Posterior cingulate gyrus (tissue), 11 donors: ENCODE data around the gene C1orf21.
A peak's percentile ranks its signal among the peaks of the same experiment; 100 is the strongest.

ENCODE experiments used
- DNase-seq, 10 donors: peaks; one replicate each; pipeline versions ENCODE4 v3.0.0 to v3.0.0-alpha.2; 2020 to 2021; ENCODE audit warnings: mixed read lengths in 3 of 10
- intact Hi-C: fragments of 100-400 bp; cut with DNase I; formaldehyde crosslinking; loops from one replicate; pipeline ENCODE4 v1.15.1; 2023

Gene C1orf21

DNA sequence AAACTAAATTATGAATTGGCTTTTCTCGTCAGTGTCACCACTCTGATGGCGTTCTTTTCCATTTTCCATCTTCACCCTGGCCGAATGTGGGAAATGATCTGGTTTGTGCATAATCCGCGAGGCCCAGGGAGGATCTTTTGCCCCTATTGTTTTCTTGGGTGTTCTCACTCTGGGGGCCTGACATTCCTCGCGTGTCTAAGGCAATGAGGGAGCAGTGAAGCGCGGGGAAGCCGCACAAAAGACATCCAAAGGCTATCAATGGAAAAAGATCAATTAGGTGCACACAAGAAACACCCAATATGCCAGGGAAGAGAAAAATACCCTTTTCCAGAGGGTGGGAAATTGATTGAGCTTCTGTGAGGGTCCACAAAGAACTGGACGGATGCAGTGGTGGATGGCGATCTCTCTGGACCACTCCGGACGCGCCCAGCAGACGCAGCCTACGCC is 941 bp upstream of the C1orf21 start:
- no peak for DNase-seq
- intact Hi-C loops, result loop anchor here (5.0 to 10.0 kb wide), 3 partner anchors 179 to 311 kb away; no protein-coding TSS in a partner anchor

DNA sequence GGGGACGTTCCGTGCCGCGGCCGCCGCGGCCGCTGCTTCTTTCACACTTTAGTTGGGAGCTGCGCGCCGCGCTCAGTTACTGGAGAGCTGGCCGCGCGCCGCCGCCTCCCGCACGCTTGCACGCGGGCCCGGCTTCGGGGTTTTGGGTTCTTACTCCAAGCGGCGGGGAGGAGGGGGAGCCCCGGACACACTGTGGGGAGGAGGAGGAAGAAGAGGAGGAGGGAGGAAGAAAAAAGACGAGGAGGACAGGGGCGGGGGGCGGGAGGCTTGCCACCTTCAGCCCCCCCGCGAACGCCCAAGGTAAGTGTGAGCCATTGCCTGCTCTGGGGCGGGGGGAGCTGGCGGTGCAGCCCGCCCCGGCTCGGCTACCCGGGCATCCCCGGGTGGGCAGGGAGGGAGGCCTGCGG is 243 bp downstream of the C1orf21 start:
- DNase-seq, result no peak
- intact Hi-C loops, result loop anchor here (5.0 to 10.0 kb wide), 3 partner anchors 178 to 312 kb away; no protein-coding TSS in a partner anchor

DNA sequence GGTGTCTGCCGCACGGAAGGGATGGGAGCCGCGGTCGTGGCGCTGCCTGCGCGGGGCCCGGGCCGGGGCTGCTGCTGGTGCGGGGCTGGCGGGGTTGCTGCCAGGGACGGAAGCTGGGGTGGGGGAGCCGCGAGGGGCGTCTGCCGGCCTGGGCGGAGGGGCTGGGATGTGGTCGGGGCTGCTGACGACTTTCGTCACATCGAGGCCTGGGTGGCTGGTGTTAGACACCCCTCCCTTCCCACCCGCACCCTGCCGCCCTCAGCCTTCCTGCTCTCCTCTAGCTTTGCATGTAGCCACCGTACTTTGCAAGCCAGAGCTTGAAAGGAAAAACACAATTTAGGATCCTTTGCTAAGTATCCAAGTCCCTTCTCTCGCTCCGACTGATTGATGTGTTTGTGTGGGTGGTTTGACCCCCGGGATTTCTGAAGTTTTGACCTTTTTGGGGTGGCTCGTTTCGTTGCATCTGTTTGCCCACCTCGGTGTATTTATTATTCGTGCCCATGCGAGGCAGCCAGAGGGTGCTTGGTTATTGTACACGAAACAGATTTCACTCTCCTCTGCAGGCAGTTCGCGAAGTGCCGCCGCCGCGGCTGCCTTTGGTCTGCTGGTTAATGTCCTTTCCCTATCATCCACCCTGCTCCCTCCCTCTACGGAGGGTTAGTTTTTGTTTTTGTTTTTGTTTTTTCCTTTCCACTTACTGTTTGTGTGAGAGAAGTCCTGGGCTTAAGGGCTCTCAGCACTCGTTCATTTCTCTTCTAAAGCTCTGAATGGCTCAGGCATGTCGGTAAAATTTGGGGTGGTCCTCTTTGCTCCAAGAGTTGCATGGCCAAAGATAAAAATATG is 868 bp downstream of the C1orf21 start:
- intact Hi-C loops, result loop anchor here (5.0 to 10.0 kb wide), 3 partner anchors 177 to 313 kb away; no protein-coding TSS in a partner anchor
- peak; percentile 23 to 92 (median 45) for DNase-seq

DNA sequence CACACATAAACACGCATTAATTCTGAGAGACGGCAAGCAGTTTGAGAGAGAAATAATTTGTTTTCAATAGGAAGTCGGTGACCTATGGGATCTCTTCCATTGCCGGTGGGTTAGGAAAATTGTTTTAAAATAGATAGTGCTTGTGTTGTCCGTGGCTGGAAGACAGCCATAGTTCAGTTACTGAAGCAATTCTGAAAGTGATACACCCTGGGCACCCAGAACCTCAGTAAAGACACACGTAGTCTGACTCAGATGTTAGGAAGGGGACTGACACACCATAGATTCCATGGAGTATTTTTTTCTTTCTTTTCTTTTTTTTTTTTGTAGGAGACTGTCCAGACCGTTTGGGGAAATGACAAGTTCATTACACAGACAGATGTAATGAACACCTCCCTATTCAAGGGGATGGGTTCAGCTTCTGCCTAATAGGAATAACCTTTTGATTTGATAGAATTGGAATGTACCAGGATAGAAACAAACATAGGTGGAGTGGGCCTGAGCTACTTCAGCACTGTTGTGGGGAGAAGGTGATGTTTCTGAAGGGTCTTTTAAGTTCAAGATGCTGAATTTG is 1.6 kb downstream of the C1orf21 start:
- intact Hi-C loops, result loop anchor here (5.0 to 10.0 kb wide), 3 partner anchors 176 to 314 kb away; no protein-coding TSS in a partner anchor
- no peak for DNase-seq

DNA sequence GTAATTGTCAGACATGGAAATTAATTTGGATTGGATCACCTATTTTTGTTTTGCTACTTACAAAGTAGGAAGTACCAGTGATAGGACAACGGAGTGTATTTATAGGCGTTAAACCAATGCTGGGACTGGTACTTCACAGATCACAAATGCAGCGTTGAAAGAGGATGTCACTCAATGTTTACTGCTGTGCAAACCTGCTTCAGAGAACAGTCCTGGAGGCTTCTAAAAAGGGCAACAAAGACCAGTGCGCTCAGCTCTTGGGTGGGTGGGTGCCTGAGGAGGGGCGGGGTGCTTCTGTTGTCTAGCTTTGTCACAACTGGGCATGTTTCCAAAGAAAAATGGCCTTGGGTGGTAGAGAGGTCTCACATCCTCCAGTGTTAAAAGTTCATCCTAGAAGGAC is 2.1 kb downstream of the C1orf21 start:
- no peak for DNase-seq
- intact Hi-C loops, result loop anchor here (5.0 to 10.0 kb wide), 3 partner anchors 176 to 314 kb away; no protein-coding TSS in a partner anchor

DNA sequence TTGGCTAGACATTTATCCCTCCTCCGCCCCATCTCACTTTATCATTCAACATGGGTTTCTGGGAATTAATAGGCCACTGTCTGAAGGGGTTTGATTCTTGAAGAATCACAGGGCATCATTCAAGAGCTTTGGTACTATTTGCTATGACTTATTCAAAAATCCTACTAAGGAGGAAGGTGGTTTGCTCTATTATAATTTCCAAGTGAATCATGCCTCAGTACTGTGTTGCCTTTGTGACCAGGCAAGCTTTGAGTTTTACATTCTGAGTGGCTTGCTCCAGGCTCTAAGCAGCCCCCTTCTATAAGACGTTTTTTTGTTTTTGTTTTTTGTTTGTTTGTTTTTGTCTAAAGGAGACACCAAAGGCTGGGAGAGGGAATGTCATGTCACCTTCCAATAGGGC is 2.6 kb downstream of the C1orf21 start:
- intact Hi-C loops, result loop anchor here (5.0 to 10.0 kb wide), 3 partner anchors 175 to 315 kb away; no protein-coding TSS in a partner anchor

DNA sequence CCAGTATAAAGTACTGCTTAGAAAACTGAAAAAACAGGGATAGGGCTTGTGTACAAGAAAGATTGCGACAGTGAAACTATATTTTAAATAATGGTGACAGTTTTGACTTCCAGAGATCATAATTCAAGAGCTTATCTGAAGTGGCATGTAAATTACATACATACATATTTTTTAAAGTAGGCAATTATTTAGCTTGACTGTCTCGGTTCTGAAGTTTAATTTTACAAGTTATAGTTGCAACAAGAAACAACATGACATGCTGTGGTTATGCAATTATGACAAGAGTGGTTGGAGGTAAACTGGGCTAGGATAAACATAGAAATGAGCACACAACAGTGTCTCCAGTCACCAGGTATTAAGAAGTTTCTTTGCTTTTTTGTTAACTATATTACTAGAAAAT is 4.1 kb downstream of the C1orf21 start:
- intact Hi-C loops, result no loop called here
- no peak for DNase-seq

More for the DNA sequence above, 2.6 kb downstream of the C1orf21 start:
- DNase-seq, result no peak

DNA sequence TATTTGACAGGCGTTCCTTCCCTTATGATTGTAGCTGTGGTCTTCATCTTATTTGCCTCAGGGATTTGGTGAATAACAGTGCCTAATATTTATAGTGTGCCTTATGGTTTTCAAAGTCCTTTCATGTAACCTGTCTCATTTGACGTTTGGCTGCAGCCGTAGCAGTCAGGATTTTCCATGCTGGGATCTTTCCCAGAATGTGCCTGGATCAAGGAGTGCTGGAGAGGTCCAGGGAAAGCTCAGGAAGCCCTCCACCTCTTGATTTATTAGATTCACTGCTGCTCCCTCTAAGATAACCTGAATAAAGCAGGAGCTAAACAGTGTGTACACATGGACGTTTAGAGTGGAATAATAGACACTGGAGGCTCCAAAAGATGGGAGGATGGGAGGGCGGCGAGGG is 5.2 kb downstream of the C1orf21 start:
- DNase-seq, result no peak

DNA sequence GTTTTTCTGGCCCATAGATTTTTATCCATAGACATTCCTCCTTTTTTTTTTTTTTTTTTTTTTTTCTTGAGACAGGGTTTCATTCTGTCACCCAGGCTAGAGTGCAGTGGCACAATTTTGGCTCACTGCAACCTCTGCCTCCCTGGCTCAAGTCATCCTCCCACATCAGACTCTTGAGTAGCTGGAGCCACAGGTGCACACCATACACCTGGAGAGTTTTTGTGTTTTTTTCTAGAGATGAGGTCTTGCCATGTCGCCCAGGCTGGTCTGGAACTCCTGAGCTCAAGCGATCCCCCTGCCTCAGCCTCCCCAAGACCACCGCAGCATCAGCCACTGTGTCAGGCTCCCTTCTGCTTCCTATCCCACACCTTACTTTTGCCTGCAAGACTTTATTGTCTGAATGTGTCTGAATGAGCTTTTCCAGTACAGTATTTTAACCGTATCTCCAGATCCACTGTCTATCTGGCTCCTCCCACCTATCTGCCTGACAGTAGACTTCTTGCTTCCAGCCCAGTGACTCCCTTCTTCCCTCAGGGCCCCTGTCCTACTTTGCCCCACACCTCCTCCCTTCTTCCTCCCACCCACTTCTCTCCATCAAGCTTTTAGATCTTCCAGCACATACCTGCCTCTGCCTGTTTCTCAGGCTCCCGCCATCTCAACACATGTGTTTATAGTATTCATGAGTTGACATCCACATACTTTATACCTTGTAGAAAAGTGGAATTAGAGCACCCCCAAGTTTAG is 6.1 kb downstream of the C1orf21 start:
- no peak for DNase-seq
- intact Hi-C loops, result no loop called here

More for the DNA sequence above, 5.2 kb downstream of the C1orf21 start:
- intact Hi-C loops, result no loop called here

DNA sequence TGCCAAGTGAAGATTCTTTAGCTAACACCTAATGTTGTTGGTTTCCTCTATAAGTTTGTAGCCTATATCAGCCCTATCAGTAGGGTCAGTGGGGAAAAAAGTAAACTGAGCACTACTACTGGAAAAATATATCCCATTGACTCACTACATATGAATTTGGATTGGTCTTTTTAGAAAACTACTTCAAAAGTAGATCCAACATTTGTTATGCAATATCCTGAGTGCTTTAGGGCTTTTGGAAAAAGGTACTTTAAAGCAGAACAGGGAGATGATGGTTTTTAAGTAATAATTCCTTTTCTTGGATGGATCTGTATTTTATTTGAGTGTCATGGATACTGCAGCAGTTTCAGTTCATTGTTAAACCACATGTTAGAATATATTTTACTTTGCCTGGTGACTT is 7.1 kb downstream of the C1orf21 start:
- DNase-seq, result no peak
- intact Hi-C loops, result no loop called here

DNA sequence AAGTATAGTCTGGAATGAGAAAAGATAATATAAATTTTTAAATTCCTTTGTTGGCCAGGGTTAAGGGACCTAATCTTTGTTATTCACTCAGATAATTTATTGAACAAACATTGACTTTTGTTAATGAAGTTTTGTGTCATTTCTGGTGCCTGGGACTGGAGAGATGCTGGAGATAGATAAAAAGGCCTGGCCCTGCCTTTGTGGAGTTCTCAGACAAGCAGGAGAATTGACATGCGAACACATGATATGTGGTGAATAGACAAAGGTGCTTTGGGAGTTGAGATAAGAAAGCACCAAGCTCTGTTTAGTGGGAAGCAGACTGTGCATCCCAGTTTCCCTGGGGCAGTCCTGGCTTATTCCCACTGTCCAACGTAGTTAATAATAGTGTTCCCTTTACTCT is 8.5 kb downstream of the C1orf21 start:
- intact Hi-C loops, result no loop called here
- no peak for DNase-seq

DNA sequence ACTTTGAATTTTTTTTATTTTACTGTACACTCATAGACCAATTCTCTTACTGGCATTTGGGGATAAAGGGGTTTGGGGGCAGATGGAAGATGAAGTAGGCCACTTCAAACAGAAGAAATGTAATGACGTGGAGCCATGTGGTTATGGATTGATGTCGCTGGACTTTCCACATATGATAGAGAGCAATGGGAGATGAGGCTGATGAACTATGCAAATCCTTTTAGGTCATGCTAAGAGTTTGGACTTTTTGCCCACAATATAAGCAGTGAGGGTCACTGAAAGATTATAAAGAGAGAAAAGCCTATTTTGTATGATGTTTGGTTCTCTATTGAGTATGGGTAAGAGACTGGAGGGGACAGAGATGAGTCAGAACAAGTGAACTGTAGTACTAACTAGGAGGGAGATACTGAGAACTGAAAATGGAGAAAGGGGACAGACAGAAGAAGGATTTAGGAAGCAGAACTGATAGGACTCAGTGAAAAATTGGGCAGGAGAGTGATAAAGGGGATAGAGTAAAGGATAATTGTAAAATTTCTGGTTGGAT is 9.2 kb downstream of the C1orf21 start:
- DNase-seq, result no peak
- intact Hi-C loops, result no loop called here

DNA sequence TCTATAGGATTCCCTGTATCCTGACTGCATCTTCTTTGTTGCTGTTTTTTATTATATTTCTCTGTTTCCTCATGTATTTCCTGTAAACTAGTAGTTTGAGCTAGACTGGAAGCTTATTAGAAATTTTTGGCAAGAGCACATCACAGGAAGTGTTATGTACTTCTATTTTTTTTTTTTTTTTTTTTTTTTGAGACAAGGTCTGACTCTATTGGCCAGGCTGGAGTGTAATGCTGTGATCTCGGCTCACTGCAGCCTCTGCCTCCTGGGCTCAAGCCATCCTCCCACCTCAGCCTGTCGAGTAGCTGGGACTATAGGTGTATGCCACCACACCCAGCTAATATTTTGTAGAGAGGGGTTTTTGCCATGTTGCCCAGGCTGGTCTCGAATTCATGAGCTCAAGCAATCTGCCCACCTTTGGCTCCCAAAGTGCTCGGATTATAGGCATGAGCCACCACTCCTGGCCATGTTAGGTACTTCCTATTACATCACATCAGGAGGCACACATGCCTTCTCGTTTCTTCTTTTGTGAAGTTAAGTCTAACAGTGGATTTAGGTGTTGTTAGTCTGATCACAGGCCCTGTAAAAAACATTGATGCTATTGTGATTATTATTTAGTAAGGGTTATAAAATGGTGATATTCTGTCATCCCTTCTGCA is 12.5 kb downstream of the C1orf21 start:
- intact Hi-C loops, result no loop called here
- DNase-seq, result no peak

DNA sequence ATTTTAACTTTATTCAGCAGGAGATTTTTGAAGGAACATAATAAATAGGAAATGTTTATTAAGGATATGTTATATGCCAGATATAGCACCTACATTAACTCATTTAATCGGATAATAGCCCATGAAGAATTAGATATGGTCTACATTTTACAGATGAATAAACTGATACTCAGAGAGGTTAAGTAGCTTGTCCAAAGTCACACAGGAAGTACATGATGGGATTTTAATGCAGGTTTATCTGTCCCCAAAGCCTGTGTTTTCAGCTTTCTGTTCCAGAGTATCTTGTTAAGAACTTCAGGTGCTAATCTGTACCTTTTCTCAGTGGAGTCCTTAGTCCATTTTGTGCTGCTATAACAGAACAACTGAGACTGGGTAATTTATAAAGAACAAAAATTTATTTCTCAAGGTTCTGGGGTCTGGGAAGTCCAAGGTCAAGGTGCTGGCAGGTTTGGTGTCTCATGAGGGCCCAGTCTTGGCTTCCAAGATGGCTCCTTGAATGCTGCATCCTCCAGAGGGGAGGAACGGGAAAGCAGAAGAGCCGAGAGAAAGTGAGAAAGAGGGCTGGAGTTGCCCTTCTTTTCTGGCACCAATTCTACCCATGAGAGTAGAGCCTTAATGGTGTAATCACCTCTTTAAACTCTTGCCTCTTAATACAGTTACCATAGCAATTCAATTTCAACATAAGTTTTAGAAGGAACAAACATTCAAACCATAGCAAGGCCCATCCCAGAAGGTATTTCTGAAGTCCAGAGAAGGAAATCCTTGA is 17.3 kb downstream of the C1orf21 start:
- intact Hi-C loops, result no loop called here
- no peak for DNase-seq

DNA sequence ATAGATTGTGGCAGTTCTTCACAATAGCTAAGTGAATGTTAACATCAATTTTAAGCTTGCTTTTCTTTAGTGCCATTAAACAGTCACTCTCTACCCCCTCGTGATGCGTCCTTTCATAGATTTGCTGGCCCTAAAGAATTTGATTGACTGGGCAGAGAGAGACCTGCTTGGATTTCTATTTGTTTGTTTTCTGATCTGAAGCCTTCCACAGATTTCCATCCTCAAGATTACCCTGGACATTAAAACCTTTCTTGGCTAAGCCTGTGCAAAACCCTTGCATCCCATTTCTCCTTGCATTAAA is 17.8 kb downstream of the C1orf21 start:
- intact Hi-C loops, result no loop called here

DNA sequence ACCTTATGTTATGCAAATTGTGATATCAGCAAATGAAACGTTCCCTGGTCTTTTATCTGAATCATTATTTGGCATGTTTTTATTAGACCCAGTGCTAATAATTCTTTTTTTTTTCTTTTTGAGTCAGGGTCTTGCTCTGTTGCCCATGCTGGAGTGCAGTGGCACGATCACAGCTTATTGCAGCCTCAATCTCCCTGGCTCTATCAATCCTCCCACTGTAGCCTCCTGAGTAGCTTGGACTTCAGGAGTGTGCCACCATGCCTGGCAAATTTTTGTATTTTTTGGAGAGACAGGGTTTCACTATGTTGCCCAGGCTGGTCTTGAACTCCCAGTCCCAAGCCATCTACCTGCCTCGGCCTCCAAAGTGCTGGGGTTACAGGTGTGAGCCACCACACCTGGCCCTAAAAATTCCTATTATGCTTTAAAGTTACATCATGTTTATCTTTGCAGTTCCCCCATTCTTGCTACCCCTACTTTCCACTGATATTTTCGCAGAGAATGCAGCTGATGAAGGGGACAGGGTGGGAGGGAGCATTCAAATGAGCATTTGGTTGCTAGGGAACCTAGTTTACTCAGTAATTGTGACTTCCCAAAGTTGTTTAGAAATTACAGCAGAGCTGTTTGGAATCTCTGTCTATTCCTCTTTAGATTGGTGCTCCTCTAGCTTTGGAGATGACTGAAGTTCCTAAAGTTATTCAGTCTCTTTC is 18.4 kb downstream of the C1orf21 start:
- intact Hi-C loops, result no loop called here

More for the DNA sequence above, 17.8 kb downstream of the C1orf21 start:
- no peak for DNase-seq

DNA sequence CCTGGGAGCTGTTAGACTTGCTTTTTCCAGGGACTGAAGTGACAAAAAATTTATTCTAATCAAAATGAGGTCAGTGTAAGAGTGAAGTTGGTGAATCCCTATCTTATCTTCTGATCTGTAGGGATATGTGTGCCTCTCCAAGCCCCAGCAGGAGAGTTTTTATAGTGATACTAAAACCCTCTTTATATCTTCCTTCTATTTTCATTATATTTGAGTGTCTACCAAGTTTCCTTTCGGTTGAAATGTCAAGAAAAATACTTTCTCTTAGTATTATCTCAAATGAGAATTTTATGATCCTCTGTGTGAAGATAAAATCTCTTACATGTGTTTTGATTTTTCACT is 18.9 kb downstream of the C1orf21 start:
- intact Hi-C loops, result no loop called here
- DNase-seq, result no peak

More for the DNA sequence above, 18.4 kb downstream of the C1orf21 start:
- no peak for DNase-seq

DNA sequence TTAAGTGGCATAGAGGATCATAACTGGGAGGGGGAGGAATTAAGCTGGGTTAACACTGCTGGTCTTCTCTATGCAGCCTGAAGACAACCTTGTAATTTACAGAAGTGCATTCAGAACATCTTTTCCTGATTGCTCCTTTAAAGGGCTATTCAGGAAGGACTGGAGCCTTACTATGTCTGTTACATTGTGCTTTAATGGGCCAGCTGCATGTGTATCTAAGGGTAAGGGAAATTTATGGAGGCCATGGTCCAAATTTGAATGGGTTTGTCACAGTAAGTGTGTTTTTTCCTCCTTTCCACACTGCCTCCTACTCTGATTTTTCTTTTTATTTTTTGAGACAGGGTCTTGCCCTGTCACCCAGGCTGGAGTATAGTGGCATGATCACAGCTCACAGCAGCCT is 19.6 kb downstream of the C1orf21 start:
- intact Hi-C loops, result no loop called here
- DNase-seq, result no peak
